HepG2 (cell line): ENCODE results near the gene PCBD1. TPM values are rescaled to one million over a fixed set of nuclear protein-coding genes. Genes with fewer than 3 reads are reported as not detected.

Experiments
- AFF4 ChIP-seq: sonication (generic); formaldehyde crosslinking; IDR thresholded peaks from 2 replicates; pipeline ENCODE4 v1.4.0; 2020; ENCODE audit warnings: missing genetic modification reagents
- GABPB1 ChIP-seq: IDR thresholded peaks from 2 replicates; pipeline ENCODE4 v1.6.1; 2016; ENCODE audit warnings: mild to moderate bottlenecking, missing genetic modification reagents, moderate library complexity, missing compliant biosample characterization
- HMG20B ChIP-seq: conservative IDR thresholded peaks from 2 replicates; pipeline ENCODE4 v1.6.1; 2016; ENCODE audit warnings: missing genetic modification reagents, missing compliant biosample characterization
- HMGXB4 ChIP-seq, 2 experiments: sonication (generic) in 1 of 2; formaldehyde crosslinking in 1 of 2; IDR thresholded peaks; 2 replicates each; pipeline versions ENCODE4 v1.4.0 to v1.6.1; 2018 to 2020; ENCODE audit warnings: missing genetic modification reagents in 2 of 2, borderline replicate concordance in 1 of 2, low read depth in 1 of 2, mild to moderate bottlenecking in 1 of 2, missing biosample characterization in 1 of 2
- KDM5B ChIP-seq: sonication (generic); formaldehyde crosslinking; IDR thresholded peaks from 2 replicates; pipeline ENCODE4 v1.4.0; 2020; ENCODE audit warnings: missing genetic modification reagents, mild to moderate bottlenecking, borderline replicate concordance
- KMT2A ChIP-seq: sonication (generic); formaldehyde crosslinking; IDR thresholded peaks from 2 replicates; pipeline ENCODE4 v1.4.0; 2020; ENCODE audit warnings: missing genetic modification reagents
- MED1 ChIP-seq: sonication (generic); formaldehyde crosslinking; IDR thresholded peaks from 2 replicates; pipeline ENCODE4 v1.4.0; 2020; ENCODE audit warnings: missing genetic modification reagents
- MEIS2 ChIP-seq: sonication (generic); formaldehyde crosslinking; IDR thresholded peaks from 2 replicates; pipeline ENCODE4 v1.9.0; 2021; ENCODE audit warnings: mild to moderate bottlenecking, missing genetic modification reagents
- MTA1 ChIP-seq: sonication (generic); formaldehyde crosslinking; IDR thresholded peaks from 2 replicates; pipeline ENCODE4 v1.4.0; 2020; ENCODE audit warnings: missing genetic modification reagents, mild to moderate bottlenecking, borderline replicate concordance
- RARG ChIP-seq: sonication (generic); formaldehyde crosslinking; IDR thresholded peaks from 2 replicates; pipeline ENCODE4 v1.4.0; 2020; ENCODE audit warnings: low read depth, mild to moderate bottlenecking, missing genetic modification reagents
- ZFAT ChIP-seq: sonication (generic); formaldehyde crosslinking; conservative IDR thresholded peaks from 2 replicates; pipeline ENCODE4 v1.8.1; 2023; ENCODE audit warnings: missing genetic modification reagents, inconsistent platforms
- ZNF10 ChIP-seq: sonication (generic); formaldehyde crosslinking; IDR thresholded peaks from 2 replicates; pipeline ENCODE4 v1.4.0; 2020; ENCODE audit warnings: mild to moderate bottlenecking, low read depth, missing genetic modification reagents, borderline replicate concordance
- ZNF180 ChIP-seq: sonication (generic); formaldehyde crosslinking; IDR thresholded peaks from 2 replicates; pipeline ENCODE4 v1.4.0; 2020; ENCODE audit warnings: low read depth, missing genetic modification reagents, borderline replicate concordance
- ZNF225 ChIP-seq: sonication (generic); formaldehyde crosslinking; IDR thresholded peaks from 2 replicates; pipeline ENCODE4 v1.4.0; 2020; ENCODE audit warnings: mild to moderate bottlenecking, missing genetic modification reagents
- ZNF556 ChIP-seq: sonication (generic); formaldehyde crosslinking; IDR thresholded peaks from 2 replicates; pipeline ENCODE4 v1.4.0; 2020; ENCODE audit warnings: mild to moderate bottlenecking, missing genetic modification reagents, borderline replicate concordance
- ZSCAN22 ChIP-seq: sonication (generic); formaldehyde crosslinking; IDR thresholded peaks from 2 replicates; pipeline ENCODE4 v1.4.0; 2020; ENCODE audit warnings: mild to moderate bottlenecking, missing genetic modification reagents
- polyA plus RNA-seq, 8 experiments: library from polyadenylated mRNA; depleted of rRNA in 3 of 8; stranded (reverse) in 7 of 8; unstranded in 1 of 8; fragments of >200 nt; fragmentation: Illumina TruSeq in 4 of 8; extraction: Trizol in 4 of 8; gene quantifications; 2 replicates each; pipeline versions ENCODE4 v1.2.1 to v1.2.3, GENCODE V29; 2011 to 2016; ENCODE audit warnings: low read depth in 4 of 8, missing spikeins in 1 of 8, mixed read lengths in 1 of 8; ENCODE audit not compliant: insufficient read depth in 1 of 8
- total RNA-seq, 5 experiments: library from RNA; depleted of rRNA; stranded (reverse); fragments of >200 nt; fragmentation: Illumina TruSeq; extraction: Trizol; gene quantifications; 2 replicates each; pipeline ENCODE4 v1.2.3, GENCODE V29; 2016; ENCODE audit warnings: low read depth in 1 of 5
- TF ChIP-seq, protein P1 (sequence below): sonication (generic); formaldehyde crosslinking; IDR thresholded peaks from 2 replicates; pipeline ENCODE4 v1.5.0; 2020; ENCODE audit warnings: missing genetic modification reagents
- TF ChIP-seq, protein P2 (sequence below): sonication (generic); formaldehyde crosslinking; IDR thresholded peaks from 2 replicates; pipeline ENCODE4 v1.5.0; 2020; ENCODE audit warnings: mild to moderate bottlenecking, missing genetic modification reagents

Gene PCBD1
- total and polyA plus RNA-seq, 2 of the 13 experiments (the other 11 are each of a cell fraction or from before 2014, with no cell fraction given): 95.3 to 168 TPM

- TF ChIP-seq HMGXB4 (CRISPR knock-in tag; IDR thresholded peaks at IDR 0.05; ENCODE audit: borderline replicate concordance in 1 of 2, low read depth in 1 of 2) (peak; percentile 21 to 82), ZFAT (CRISPR knock-in tag) (no peak), ZNF556 (CRISPR knock-in tag) (peak; percentile 78; the same call in 1 of the 2 replicates), MTA1 (CRISPR knock-in tag) (peak; percentile 69; the same call in 1 of the 2 replicates), ZNF180 (CRISPR knock-in tag) (no peak), MEIS2 (CRISPR knock-in tag) (peak; percentile 31; the same call in 1 of the 2 replicates), GABPB1 (CRISPR knock-in tag) (peak; percentile 79), AFF4 (no peak), HMG20B (CRISPR knock-in tag) (no peak), ZSCAN22 (CRISPR knock-in tag) (peak; percentile 44; the same call in 1 of the 2 replicates), KMT2A (CRISPR knock-in tag) (0 out of 2 replicates have a peak, but pooled peaks have one; percentile 7), KDM5B (CRISPR knock-in tag) (no peak; the same call in 1 of the 2 replicates), ZNF225 (CRISPR knock-in tag) (peak; percentile 80), ZNF10 (CRISPR knock-in tag) (no peak), RARG (no peak), MED1 (CRISPR knock-in tag) (no peak)
- TF ChIP-seq, protein P1, sequence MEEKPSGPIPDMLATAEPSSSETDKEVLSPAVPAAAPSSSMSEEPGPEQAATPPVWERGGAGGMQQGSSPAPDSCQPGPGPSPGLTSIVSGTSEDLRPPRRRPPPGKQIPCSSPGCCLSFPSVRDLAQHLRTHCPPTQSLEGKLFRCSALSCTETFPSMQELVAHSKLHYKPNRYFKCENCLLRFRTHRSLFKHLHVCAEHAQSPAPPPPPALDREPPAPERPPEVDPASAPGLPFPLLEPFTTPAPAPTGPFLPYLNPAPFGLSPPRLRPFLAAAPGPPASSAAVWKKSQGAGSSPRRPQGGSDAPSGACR: 0 out of 2 replicates have a peak, but pooled peaks have one; percentile 38
- TF ChIP-seq, protein P2, sequence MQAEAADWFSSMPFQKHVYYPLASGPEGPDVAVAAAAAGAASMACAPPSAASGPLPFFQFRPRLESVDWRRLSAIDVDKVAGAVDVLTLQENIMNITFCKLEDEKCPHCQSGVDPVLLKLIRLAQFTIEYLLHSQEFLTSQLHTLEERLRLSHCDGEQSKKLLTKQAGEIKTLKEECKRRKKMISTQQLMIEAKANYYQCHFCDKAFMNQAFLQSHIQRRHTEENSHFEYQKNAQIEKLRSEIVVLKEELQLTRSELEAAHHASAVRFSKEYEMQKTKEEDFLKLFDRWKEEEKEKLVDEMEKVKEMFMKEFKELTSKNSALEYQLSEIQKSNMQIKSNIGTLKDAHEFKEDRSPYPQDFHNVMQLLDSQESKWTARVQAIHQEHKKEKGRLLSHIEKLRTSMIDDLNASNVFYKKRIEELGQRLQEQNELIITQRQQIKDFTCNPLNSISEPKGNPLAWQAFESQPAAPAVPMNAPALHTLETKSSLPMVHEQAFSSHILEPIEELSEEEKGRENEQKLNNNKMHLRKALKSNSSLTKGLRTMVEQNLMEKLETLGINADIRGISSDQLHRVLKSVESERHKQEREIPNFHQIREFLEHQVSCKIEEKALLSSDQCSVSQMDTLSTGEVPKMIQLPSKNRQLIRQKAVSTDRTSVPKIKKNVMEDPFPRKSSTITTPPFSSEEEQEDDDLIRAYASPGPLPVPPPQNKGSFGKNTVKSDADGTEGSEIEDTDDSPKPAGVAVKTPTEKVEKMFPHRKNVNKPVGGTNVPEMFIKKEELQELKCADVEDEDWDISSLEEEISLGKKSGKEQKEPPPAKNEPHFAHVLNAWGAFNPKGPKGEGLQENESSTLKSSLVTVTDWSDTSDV: 0 out of 2 replicates have a peak, but pooled peaks have one; percentile 53
Measured at GRCh38 chr10:70887804-70888800, at the start of gene PCBD1 (continued).
